Kidney (tissue), 14 donors: Measurements from ENCODE around the gene C6orf141. TPM values are rescaled to one million over a fixed set of nuclear protein-coding genes. Genes with fewer than 3 reads are reported as not detected.

Experiments used
- DNase-seq, 5 donors: peaks; one replicate each; pipeline ENCODE4 v3.0.0-alpha.2; 2013 to 2020
- FAIRE-seq: peaks from 2 replicates; lab custom pipeline; 2012; peaks lifted over from hg19 to GRCh38; lab: Jason Lieb, UNC
- H3K27ac ChIP-seq, 2 donors: one replicate each; pipeline ENCODE4 v1.7.0; 2013; ENCODE audit warnings: low read depth in 2 of 2, low read length in 2 of 2, inconsistent platforms in 1 of 2
- H3K27me3 ChIP-seq: one replicate; pipeline ENCODE4 v1.7.1; 2013; ENCODE audit warnings: low read length, inconsistent platforms; ENCODE audit not compliant: control insufficient read depth, insufficient read depth
- H3K36me3 ChIP-seq, 3 donors: one replicate each; pipeline versions ENCODE4 v1.7.0 to v1.7.1; 2013; ENCODE audit warnings: low read length in 3 of 3, control low read depth in 1 of 3, inconsistent platforms in 1 of 3; ENCODE audit not compliant: insufficient read depth in 3 of 3, control insufficient read depth in 2 of 3
- H3K4me1 ChIP-seq, 3 donors: one replicate each; pipeline versions ENCODE4 v1.7.0 to v1.7.1; 2013; ENCODE audit warnings: low read length in 3 of 3, inconsistent platforms in 1 of 3, low read depth in 1 of 3; ENCODE audit not compliant: control insufficient read depth in 2 of 3, insufficient read depth in 2 of 3
- H3K4me3 ChIP-seq, 3 donors: one replicate each; pipeline versions ENCODE4 v1.7.0 to v1.8.1; 2013; ENCODE audit warnings: low read length in 3 of 3, control low read depth in 1 of 3, inconsistent platforms in 1 of 3
- H3K9ac ChIP-seq, 3 donors: one replicate each; pipeline versions ENCODE4 v1.7.0 to v1.7.1; 2013; ENCODE audit warnings: low read length in 3 of 3, control low read depth in 1 of 3, inconsistent platforms in 1 of 3
- H3K9me3 ChIP-seq, 3 donors: one replicate each; pipeline versions ENCODE4 v1.7.0 to v1.7.1; 2013; ENCODE audit warnings: low read length in 3 of 3, control low read depth in 1 of 3, inconsistent platforms in 1 of 3; ENCODE audit not compliant: control insufficient read depth in 2 of 3, insufficient read depth in 1 of 3
- intact Hi-C: fragments of 100-400 bp; cut with DNase I; formaldehyde crosslinking; loops from one replicate; pipeline ENCODE4 v1.11.1; 2022
- polyA plus RNA-seq: library from polyadenylated mRNA; stranded (reverse); fragments of 350-450 nt; fragmentation: Illumina TruSeq; extraction: RNeasy Lipid Tissue Mini Kit (QIAGEN cat#74804); gene quantifications from one replicate; pipeline ENCODE4 v1.2.3, GENCODE V29; 2014; ENCODE audit warnings: low read depth, low replicate concordance; ENCODE audit not compliant: insufficient read depth
- total RNA-seq: library from RNA; stranded (reverse); fragmentation: NEBNext Ultra II Directional; extraction: Animal tissue kit (Norgen Biotek cat#: 25700); gene quantifications from one replicate; pipeline ENCODE4 v1.2.1, GENCODE V29; 2021
- TF ChIP-seq, protein P1 (sequence below): IDR thresholded peaks from 3 replicates; pipeline ENCODE4 v1.5.1; 2012; ENCODE audit warnings: mild to moderate bottlenecking, moderate library complexity, borderline replicate concordance; ENCODE audit not compliant: insufficient read depth; ENCODE audit errors: extremely low read depth
- donor health status: control.
- donor health status: control.
- donor health status: control.
- donor health status: control.
- donor health status: control.
- donor health status: DM: yes; HTN: yes; CAD: no.
- donor health status: Normal renal cell carcinoma (clear cell type).

C6orf141 gene
- total and polyA plus RNA-seq, 2 donors from 2014 or later = 2.2 TPM; not detected in 1

DNA sequence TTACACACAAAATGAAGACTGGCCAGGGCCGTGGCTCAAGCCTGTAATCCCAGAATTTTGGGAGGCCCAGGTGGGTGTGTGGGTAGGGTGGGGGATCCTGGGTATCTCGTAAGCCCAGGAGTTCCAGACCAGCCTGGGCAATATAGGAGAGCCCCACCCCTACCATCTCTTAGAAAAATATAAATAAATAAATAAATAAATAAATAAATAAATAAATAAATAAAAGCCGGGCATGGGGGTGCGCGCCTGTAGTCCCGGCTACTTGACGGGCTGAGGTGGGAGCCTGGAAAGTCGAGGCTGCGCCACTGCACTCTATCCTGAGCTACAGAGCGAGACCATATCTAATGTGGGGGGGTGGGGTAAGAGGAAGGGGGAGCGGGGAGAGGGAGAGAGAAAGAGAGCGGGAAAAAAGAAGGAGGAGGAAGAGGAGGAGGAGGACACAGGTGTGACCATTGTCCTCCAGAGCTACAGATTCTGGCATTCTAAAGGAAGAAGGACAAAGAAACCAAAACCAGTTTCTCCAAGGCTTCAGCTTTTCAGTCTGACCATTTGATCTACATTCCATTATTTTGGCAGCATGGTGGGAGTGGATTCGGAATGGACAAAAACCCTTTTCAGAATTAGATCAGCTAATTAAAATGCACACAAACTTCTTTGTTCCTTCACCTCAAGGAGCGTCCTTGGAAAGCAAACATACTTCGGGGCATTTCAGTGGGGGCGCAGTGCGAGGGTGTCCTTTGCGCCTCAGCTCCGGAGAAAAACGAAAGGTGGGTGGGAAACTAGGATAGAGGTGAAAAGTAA, 577 bp upstream of the C6orf141 start:
- Histone ChIP-seq H3K27ac (no peak overlapping the region), H3K36me3 (no peaks in the 10 kb centered on the region), H3K27me3 (peaks cover 12% of the 10 kb centered on the region), H3K4me1 (peaks cover 0 to 13% (median 0%) of the 10 kb centered on the region in 3 donors), H3K9ac (no peak overlapping the region), H3K4me3 (peak overlapping the region; percentile 21 to 60 (median 58)), H3K9me3 (no peaks in the 10 kb centered on the region)
- TF ChIP-seq, protein P1, sequence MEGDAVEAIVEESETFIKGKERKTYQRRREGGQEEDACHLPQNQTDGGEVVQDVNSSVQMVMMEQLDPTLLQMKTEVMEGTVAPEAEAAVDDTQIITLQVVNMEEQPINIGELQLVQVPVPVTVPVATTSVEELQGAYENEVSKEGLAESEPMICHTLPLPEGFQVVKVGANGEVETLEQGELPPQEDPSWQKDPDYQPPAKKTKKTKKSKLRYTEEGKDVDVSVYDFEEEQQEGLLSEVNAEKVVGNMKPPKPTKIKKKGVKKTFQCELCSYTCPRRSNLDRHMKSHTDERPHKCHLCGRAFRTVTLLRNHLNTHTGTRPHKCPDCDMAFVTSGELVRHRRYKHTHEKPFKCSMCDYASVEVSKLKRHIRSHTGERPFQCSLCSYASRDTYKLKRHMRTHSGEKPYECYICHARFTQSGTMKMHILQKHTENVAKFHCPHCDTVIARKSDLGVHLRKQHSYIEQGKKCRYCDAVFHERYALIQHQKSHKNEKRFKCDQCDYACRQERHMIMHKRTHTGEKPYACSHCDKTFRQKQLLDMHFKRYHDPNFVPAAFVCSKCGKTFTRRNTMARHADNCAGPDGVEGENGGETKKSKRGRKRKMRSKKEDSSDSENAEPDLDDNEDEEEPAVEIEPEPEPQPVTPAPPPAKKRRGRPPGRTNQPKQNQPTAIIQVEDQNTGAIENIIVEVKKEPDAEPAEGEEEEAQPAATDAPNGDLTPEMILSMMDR = no peak
- FAIRE-seq (no peak), DNase-seq (no peak)
- intact Hi-C loops = no loop called here

DNA sequence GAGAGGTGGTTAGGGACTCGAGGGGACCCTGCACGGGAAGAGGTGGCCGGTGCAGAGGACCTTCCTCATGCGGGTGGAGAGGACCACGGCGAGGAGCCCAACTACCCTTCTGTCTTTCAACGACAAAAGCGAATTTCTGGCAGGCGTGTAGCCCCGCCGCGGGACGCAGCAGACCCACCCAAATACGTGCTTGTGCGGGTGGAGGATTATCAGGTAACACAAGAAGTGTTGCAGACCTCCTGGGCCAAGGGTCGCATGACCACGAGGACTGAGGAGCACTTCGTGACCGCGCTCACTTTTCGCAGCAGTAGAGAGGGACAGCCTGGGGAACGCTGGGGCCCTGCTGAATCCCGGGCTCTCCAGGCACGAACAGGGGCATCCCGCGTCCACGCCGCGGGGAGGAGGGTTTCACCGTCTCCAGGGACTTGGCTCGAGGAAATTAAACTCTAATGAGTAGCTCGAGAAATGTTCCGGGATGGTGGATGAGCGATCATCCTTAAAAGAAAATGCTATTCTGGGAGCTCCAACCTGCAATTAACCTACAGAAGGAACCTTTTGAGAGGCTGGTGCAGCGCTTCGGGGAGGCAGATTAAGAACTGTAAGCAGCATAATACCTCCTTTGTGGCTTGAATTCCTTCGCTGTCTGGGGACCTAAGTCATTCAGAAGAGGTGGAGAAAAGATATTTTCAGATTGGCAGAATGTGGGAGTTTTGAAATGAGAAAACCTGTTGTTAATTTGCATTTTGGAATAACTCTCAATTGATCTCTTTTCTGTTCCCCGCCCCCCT, 804 bp downstream of the C6orf141 start:
- TF ChIP-seq, protein P1 = no peak
- Histone ChIP-seq H3K36me3 (no peaks in the 10 kb centered on the region), H3K4me3 (peak overlapping the region; percentile 33 to 60 (median 58)), H3K9ac (no peak overlapping the region), H3K27me3 (peaks cover 12% of the 10 kb centered on the region), H3K4me1 (peaks cover 0 to 13% (median 0%) of the 10 kb centered on the region in 3 donors), H3K27ac (no peak overlapping the region), H3K9me3 (no peaks in the 10 kb centered on the region)
- FAIRE-seq (no peak), DNase-seq (peak; percentile 40 to 72 (median 46))
- intact Hi-C loops = no loop called here

DNA sequence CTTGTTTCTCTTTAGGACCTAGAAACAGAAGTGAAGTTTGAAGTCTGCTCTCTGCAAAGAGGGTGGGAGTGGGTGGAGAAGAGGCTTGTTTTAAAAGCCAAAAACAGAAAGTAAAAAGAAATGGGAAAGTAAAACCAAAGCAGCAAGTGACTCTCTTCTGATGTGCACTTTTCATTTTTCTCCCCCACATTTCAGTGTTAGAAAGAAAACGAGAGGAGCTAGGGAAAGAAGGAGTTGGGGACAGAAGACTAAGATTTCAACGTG, 1.3 kb downstream of the C6orf141 start:
- no peak for FAIRE-seq
- TF ChIP-seq, protein P1 = no peak
- intact Hi-C loops = no loop called here
- Histone ChIP-seq H3K36me3 (no peaks in the 10 kb centered on the region), H3K27ac (no peak overlapping the region), H3K4me1 (peaks cover 0 to 13% (median 0%) of the 10 kb centered on the region in 3 donors), H3K27me3 (peaks cover 12% of the 10 kb centered on the region), H3K9me3 (no peaks in the 10 kb centered on the region), H3K4me3 (peak overlapping the region in 2 of 3 donors; percentile 58 to 60), H3K9ac (no peak overlapping the region)
- DNase-seq = no peak
